K562 (cell line): ENCODE results near the gene LAP3.

Experiments
- EZH2 ChIP-seq: IDR thresholded peaks from 2 replicates; pipeline ENCODE4 v1.6.1; 2012; ENCODE audit warnings: low read depth, mild to moderate bottlenecking, inconsistent platforms, low read length, borderline replicate concordance
- GABPA ChIP-seq: fragments of 200-800 bp; sonication (Bioruptor generic); conservative IDR thresholded peaks from 2 replicates; pipeline ENCODE4 v1.6.1; 2016; ENCODE audit warnings: low read depth, missing genetic modification characterization, missing compliant biosample characterization
- KDM1A ChIP-seq, 2 experiments: fragments of 450-650 bp; IDR thresholded peaks; 2 replicates each; pipeline ENCODE4 v1.6.1; 2016; ENCODE audit warnings: mild to moderate bottlenecking in 2 of 2
- KHSRP ChIP-seq: fragments of 450-650 bp; IDR thresholded peaks from 2 replicates; pipeline ENCODE4 v1.6.1; 2017
- NFYB ChIP-seq: IDR thresholded peaks from 2 replicates; pipeline ENCODE4 v1.6.1; 2011; ENCODE audit warnings: mild to moderate bottlenecking, moderate library complexity; ENCODE audit not compliant: insufficient read length; ENCODE audit errors: extremely low read depth
- USF2 ChIP-seq: sonication (generic); formaldehyde crosslinking; IDR thresholded peaks from 2 replicates; pipeline ENCODE4 v1.5.0; 2020; ENCODE audit warnings: missing genetic modification reagents
- ZNF12 ChIP-seq: sonication (generic); formaldehyde crosslinking; IDR thresholded peaks from 2 replicates; pipeline ENCODE4 v1.4.0; 2020; ENCODE audit warnings: mild to moderate bottlenecking, missing genetic modification reagents
- TF ChIP-seq, protein P1 (sequence below): IDR thresholded peaks from 3 replicates; pipeline ENCODE4 v1.6.1; 2011; ENCODE audit warnings: borderline replicate concordance, mild to moderate bottlenecking, moderate library complexity; ENCODE audit not compliant: insufficient read length; ENCODE audit errors: extremely low read depth
- TF ChIP-seq, protein P2 (sequence below), 3 experiments: IDR thresholded peaks in 2 of 3; conservative IDR thresholded peaks in 1 of 3; 2 replicates each; pipeline ENCODE4 v1.5.1; 2011 to 2012; ENCODE audit warnings: low read length in 3 of 3, mild to moderate bottlenecking in 3 of 3, control low read depth in 2 of 3, improper control_type of control experiment in 1 of 3, inconsistent platforms in 1 of 3, low read depth in 1 of 3, mixed read lengths in 1 of 3, moderate library complexity in 1 of 3; ENCODE audit not compliant: insufficient read depth in 2 of 3
- TF ChIP-seq, protein P3 (sequence below): sonication (generic); formaldehyde crosslinking; IDR thresholded peaks from 2 replicates; pipeline ENCODE4 v1.8.0; 2023; ENCODE audit warnings: mild to moderate bottlenecking, missing genetic modification reagents
- TF ChIP-seq, protein P4 (sequence below): fragments of 250-450 bp; sonication (Bioruptor Pico); IDR thresholded peaks from 2 replicates; pipeline ENCODE4 v1.5.0; 2020; ENCODE audit warnings: mild to moderate bottlenecking, borderline replicate concordance

DNA sequence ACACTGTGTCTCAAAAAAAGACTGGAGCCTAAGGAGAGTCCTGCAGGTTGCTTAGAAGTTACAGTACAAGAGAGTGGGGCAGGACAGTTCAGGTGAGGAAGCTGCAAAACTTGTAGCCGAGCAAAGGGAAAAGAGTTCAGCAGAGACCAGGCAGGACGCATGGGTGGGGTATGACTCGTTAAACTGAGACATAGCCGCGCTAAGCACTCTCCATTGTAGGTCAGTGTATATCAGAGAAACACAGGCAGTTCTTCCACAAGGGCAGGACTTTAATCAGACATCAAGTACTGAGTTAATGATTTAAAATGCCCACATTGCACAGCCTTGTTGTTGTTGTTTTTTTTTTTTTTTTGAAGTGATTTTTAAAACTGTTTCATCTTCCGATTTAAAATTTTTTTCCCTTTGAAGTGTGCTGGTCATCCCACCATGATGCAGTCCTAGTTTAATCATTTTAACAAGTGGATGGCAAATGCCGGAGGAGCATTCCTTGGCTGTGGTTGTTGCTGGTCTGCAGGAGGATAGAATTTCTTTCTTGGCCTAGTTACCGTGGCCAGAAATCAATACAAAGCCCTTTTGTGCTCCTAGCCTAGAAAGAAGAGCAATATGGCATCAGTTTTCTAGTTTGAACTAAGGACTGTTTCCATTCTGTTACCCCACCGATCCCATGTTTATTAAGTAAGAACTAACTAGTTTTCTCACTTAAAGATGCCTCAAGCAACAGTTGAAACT, 10.3 kb downstream of the LAP3 start:
- no peak for TF ChIP-seq EZH2
- TF ChIP-seq, protein P1, sequence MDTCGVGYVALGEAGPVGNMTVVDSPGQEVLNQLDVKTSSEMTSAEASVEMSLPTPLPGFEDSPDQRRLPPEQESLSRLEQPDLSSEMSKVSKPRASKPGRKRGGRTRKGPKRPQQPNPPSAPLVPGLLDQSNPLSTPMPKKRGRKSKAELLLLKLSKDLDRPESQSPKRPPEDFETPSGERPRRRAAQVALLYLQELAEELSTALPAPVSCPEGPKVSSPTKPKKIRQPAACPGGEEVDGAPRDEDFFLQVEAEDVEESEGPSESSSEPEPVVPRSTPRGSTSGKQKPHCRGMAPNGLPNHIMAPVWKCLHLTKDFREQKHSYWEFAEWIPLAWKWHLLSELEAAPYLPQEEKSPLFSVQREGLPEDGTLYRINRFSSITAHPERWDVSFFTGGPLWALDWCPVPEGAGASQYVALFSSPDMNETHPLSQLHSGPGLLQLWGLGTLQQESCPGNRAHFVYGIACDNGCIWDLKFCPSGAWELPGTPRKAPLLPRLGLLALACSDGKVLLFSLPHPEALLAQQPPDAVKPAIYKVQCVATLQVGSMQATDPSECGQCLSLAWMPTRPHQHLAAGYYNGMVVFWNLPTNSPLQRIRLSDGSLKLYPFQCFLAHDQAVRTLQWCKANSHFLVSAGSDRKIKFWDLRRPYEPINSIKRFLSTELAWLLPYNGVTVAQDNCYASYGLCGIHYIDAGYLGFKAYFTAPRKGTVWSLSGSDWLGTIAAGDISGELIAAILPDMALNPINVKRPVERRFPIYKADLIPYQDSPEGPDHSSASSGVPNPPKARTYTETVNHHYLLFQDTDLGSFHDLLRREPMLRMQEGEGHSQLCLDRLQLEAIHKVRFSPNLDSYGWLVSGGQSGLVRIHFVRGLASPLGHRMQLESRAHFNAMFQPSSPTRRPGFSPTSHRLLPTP: no peak
- no peak for TF ChIP-seq USF2
- no peak for TF ChIP-seq KDM1A (IDR thresholded peaks at IDR 0.05)
- no peak for TF ChIP-seq ZNF12 (CRISPR knock-in tag)
- TF ChIP-seq, protein P2, sequence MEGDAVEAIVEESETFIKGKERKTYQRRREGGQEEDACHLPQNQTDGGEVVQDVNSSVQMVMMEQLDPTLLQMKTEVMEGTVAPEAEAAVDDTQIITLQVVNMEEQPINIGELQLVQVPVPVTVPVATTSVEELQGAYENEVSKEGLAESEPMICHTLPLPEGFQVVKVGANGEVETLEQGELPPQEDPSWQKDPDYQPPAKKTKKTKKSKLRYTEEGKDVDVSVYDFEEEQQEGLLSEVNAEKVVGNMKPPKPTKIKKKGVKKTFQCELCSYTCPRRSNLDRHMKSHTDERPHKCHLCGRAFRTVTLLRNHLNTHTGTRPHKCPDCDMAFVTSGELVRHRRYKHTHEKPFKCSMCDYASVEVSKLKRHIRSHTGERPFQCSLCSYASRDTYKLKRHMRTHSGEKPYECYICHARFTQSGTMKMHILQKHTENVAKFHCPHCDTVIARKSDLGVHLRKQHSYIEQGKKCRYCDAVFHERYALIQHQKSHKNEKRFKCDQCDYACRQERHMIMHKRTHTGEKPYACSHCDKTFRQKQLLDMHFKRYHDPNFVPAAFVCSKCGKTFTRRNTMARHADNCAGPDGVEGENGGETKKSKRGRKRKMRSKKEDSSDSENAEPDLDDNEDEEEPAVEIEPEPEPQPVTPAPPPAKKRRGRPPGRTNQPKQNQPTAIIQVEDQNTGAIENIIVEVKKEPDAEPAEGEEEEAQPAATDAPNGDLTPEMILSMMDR (IDR thresholded peaks at IDR 0.05 in 2 of 3, conservative IDR thresholded peaks at IDR 0.05 in 1 of 3; ENCODE audit: insufficient read depth in 2 of 3, low read depth in 1 of 3, low read length in 3 of 3): no peak
- TF ChIP-seq, protein P3, sequence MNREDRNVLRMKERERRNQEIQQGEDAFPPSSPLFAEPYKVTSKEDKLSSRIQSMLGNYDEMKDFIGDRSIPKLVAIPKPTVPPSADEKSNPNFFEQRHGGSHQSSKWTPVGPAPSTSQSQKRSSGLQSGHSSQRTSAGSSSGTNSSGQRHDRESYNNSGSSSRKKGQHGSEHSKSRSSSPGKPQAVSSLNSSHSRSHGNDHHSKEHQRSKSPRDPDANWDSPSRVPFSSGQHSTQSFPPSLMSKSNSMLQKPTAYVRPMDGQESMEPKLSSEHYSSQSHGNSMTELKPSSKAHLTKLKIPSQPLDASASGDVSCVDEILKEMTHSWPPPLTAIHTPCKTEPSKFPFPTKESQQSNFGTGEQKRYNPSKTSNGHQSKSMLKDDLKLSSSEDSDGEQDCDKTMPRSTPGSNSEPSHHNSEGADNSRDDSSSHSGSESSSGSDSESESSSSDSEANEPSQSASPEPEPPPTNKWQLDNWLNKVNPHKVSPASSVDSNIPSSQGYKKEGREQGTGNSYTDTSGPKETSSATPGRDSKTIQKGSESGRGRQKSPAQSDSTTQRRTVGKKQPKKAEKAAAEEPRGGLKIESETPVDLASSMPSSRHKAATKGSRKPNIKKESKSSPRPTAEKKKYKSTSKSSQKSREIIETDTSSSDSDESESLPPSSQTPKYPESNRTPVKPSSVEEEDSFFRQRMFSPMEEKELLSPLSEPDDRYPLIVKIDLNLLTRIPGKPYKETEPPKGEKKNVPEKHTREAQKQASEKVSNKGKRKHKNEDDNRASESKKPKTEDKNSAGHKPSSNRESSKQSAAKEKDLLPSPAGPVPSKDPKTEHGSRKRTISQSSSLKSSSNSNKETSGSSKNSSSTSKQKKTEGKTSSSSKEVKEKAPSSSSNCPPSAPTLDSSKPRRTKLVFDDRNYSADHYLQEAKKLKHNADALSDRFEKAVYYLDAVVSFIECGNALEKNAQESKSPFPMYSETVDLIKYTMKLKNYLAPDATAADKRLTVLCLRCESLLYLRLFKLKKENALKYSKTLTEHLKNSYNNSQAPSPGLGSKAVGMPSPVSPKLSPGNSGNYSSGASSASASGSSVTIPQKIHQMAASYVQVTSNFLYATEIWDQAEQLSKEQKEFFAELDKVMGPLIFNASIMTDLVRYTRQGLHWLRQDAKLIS (CRISPR knock-in tag): no peak
- TF ChIP-seq KHSRP: no peak
- TF ChIP-seq, protein P4, sequence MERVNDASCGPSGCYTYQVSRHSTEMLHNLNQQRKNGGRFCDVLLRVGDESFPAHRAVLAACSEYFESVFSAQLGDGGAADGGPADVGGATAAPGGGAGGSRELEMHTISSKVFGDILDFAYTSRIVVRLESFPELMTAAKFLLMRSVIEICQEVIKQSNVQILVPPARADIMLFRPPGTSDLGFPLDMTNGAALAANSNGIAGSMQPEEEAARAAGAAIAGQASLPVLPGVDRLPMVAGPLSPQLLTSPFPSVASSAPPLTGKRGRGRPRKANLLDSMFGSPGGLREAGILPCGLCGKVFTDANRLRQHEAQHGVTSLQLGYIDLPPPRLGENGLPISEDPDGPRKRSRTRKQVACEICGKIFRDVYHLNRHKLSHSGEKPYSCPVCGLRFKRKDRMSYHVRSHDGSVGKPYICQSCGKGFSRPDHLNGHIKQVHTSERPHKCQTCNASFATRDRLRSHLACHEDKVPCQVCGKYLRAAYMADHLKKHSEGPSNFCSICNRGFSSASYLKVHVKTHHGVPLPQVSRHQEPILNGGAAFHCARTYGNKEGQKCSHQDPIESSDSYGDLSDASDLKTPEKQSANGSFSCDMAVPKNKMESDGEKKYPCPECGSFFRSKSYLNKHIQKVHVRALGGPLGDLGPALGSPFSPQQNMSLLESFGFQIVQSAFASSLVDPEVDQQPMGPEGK (CRISPR knock-in tag): no peak
- no peak for TF ChIP-seq GABPA (tag)
- TF ChIP-seq NFYB: no peak
